ENCODE measurements around the gene FOXP1. TPM values are rescaled to one million over a fixed set of nuclear protein-coding genes. Genes with fewer than 3 reads are reported as not detected.

FOXP1 gene
- total RNA-seq, 2 donors from 2014 or later: 109 to 112 TPM

GRCh38 chr3:71593106-71593505, 9.6 kb upstream of the FOXP1 start:
- no peak for DNase-seq (ENCODE audit: low spot score)
- intact Hi-C loops (cut with DNase I): no loop called here

DNA sequence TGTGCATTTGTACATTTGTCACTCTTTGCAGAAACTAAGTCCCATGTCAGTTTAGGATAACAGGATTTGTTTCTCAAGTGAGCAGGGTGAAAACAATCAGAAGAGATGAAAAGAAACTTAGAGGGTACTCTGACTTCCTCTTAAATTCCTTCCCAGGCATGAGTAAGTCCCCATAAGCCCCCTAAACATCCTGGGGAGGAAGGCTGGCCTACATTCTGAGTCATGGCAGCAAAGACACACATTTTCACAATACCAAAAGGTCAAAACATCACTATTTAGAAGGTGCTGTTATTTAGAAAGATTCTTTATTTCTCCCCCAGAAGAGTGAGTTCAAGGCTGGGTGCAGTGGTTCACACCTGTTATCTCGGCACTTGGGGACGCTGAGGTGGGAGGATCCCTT, 7.6 kb upstream of the FOXP1 start:
- intact Hi-C loops (cut with DNase I): no loop called here
- DNase-seq (ENCODE audit: low spot score): no peak

- intact Hi-C loops (cut with DNase I): loop anchor here in 1 of 2 donors (10.0 kb wide), 1 partner anchor 874 kb away; no protein-coding TSS in a partner anchor
- DNase-seq (ENCODE audit: low spot score): no peak
Observed at GRCh38 chr3:71589132-71589531, 5.6 kb upstream of the FOXP1 start.

- intact Hi-C loops (cut with DNase I): loop anchor here in 1 of 2 donors (10.0 kb wide), 1 partner anchor 873 kb away; no protein-coding TSS in a partner anchor
- no peak for DNase-seq (ENCODE audit: low spot score)
Observed at GRCh38 chr3:71587958-71588357, 4.4 kb upstream of the FOXP1 start.

DNA sequence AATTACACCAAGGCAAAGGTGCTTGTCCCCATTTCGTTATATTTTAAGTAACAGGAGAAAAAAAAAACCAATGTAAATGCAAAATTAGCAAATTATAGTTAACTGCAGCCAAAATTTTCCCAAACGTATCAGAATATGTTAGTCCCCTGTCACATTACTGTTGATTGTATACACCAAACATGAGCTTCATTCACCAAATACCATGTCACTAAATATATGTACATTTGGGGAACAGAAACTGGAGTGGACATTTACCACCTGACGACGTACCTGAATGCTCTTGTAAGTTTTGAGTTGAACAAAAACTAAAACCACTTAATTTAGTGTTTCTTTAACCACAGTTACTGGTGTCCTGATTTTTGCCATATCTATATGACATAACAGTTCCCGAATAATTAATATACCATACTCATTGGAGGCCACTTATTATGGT, 3.3 kb upstream of the FOXP1 start:
- intact Hi-C loops (cut with DNase I): loop anchor here in 1 of 2 donors (10.0 kb wide), 1 partner anchor 872 kb away; no protein-coding TSS in a partner anchor
- DNase-seq (ENCODE audit: low spot score): no peak

GRCh38 chr3:71585887-71586809, 2.6 kb upstream of the FOXP1 start:
- DNase-seq (ENCODE audit: low spot score): no peak
- intact Hi-C loops (cut with DNase I): loop anchor here in 1 of 2 donors (10.0 kb wide), 1 partner anchor 871 kb away; no protein-coding TSS in a partner anchor

DNA sequence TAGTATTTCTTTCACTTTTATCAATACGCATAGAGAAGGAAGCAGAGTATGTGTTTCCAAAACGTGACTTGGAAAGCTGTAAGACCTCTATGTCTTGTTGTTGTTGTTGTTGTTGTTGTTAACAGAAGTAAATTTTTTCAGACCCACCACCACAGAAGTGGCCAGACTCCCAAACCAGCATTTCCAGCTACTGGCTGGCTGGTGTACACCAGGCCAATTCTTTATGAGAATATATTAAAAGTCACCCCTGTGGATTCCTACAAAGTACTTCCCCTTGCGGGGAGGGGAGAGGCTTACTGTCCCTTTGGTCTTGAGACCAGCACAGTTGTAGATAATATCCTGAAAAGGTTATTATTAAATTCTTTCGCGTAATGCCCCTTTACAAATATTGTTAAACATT, 1.6 kb upstream of the FOXP1 start:
- no peak for DNase-seq (ENCODE audit: low spot score)
- intact Hi-C loops (cut with DNase I): loop anchor here in 1 of 2 donors (10.0 kb wide), 1 partner anchor 870 kb away; no protein-coding TSS in a partner anchor

DNA sequence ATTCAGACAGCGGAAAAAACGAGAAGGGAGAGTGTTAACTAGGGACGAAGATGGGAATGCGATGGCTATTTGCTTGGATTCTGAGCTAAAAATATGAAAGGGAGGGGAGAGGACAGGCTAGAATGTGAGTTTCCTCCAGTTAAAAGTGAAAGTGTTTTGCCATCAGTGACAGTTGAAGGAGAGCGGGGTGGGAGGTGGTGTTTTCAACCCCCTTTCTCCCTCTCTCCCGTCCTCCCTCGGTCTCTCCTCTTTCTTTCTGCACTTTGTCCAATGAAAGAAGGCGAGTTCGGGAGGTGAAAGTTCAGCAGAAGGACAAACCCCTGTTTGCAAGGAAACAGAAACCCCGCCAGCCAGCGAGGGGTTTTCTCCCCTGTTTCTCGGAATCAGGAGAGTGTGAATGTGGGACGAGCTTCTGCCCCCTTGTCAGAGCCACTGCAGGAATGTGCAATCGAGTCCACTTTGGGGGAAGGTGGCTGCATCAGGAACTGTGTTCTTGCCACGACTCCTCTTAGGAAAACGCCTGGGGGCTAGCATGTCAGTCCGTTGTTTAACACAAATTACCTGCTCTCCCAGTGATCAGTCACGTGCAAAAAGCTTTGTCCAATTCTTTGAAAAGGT, 975 bp upstream of the FOXP1 start:
- intact Hi-C loops (cut with DNase I): loop anchor here (5.0 to 10.0 kb wide), 4 partner anchors 272 to 1807 kb away; no protein-coding TSS in a partner anchor
- peak; percentile 80 for DNase-seq (ENCODE audit: low spot score)

DNA sequence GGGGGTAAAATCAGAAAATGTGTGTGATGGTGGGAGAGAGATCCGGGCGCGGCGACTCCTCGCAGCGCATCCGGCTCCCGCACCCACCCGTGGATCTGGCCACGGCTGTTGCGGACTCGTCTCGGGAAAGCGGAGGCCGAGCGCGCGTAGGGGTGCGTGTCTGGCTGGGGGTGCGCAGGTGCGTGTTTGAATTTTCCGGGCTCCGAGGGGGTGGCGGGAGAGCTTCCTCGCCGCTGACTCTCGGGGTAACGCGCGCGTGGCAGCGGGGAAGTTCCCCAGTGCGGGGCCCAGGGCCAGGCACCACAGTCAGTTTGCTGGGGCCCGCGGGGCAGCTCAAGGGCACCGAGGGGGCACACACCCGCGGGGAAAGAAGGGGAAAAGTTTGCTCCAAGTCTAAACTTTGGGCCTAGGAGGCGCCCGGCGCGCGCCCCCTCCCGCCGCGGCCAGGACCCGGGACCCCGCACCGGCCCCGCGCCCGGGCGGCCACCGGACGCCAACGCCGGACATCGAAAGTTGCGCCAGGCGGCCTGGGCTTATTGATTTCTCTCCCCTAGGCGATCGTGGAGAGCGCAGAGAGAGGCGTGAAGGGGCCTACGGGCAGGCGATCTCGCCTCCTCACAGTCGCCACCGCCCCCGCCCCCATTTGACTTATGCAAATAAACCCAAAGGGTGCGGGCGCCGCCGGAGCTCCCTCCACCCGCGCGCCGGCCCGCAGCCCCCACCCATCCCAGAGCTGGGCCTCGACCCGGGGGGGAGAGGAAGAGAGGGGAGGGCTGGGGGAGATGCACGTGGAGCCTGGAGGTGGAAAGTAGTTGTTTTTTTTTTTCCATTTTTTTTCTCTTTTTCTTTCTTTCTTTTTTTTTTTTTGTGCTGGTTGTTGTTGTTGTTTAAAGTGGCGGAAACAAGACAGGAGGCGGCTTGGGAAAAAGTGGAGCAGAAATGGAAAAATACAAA, 639 bp downstream of the FOXP1 start:
- peak; percentile 92 for DNase-seq (ENCODE audit: low spot score)
- intact Hi-C loops (cut with DNase I): loop anchor here (5.0 to 10.0 kb wide), 4 partner anchors 271 to 1806 kb away; no protein-coding TSS in a partner anchor

DNA sequence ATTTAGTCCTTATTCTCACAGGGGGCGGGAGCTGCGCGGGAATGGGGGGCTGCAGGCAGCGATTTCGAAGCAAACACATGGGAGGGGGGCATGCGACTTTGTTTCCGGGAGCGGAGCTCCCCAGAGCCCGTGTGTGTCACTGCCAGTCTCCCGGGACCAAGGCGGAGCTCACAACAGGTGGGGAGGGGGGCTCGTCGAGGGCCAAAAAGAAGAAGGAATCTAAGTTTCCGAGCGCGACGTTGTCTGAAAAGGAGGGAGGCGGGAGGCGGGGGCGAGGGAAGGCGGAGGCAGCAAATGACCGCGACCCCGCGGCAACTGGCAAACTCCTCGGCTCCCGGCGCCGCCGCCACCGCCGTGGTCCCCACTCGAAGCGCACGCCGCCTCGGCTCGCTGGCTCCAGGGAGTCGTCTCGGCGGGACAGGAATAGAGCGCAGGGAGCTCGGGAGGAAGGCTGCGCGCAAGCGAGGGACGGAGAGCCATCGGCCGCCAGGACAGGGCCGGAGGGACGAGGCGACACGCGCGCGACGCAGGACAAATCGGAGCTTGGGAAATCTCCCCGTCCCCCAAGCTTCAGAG, 1.4 kb downstream of the FOXP1 start:
- DNase-seq (ENCODE audit: low spot score): peak; percentile 89
- intact Hi-C loops (cut with DNase I): loop anchor here (5.0 to 10.0 kb wide), 4 partner anchors 270 to 1805 kb away; no protein-coding TSS in a partner anchor

GRCh38 chr3:71581457-71582035, 2.0 kb downstream of the FOXP1 start:
- DNase-seq (ENCODE audit: low spot score): peak; percentile 85
- intact Hi-C loops (cut with DNase I): loop anchor here (5.0 to 10.0 kb wide), 4 partner anchors 269 to 1804 kb away; no protein-coding TSS in a partner anchor

DNA sequence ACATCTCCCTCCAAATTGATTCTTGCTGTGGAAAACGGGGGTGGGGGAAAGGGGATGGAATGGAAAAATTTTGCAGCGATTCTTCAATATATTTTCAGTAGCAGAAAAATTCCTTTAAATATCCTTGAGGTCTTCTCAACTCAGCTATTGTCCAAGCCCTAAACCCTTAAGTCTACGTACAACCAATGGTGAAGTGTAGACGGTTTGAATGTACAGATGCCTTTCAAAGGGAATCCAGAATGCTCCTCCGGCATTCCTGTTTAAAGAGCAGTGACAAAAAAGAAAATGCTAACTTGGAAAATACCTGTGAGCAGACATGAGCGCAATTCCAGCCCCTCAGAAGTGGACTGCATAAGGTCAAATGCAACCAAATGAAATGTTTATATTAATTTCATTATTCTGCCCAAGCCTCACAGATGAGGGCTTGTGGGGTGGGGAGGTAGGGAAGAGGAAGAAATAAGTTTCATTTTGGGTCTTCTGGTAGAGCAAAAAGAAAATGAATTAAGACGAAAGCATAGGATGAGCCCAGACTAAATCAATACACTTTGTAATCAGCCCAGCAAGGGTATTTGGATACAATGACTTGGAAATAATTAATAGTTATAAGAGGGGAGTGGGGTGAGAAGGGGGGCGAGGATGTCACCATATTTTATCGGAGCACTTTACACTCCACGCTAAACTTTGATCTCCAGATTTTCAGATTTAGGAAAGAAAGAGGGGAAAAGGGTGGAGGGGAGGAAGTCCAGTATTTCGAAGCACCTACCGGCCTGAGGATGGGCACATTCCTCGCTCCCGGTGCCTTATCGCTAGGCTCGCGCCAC, 2.7 kb downstream of the FOXP1 start:
- no peak for DNase-seq (ENCODE audit: low spot score)
- intact Hi-C loops (cut with DNase I): loop anchor here (5.0 to 10.0 kb wide), 4 partner anchors 269 to 1804 kb away; no protein-coding TSS in a partner anchor

DNA sequence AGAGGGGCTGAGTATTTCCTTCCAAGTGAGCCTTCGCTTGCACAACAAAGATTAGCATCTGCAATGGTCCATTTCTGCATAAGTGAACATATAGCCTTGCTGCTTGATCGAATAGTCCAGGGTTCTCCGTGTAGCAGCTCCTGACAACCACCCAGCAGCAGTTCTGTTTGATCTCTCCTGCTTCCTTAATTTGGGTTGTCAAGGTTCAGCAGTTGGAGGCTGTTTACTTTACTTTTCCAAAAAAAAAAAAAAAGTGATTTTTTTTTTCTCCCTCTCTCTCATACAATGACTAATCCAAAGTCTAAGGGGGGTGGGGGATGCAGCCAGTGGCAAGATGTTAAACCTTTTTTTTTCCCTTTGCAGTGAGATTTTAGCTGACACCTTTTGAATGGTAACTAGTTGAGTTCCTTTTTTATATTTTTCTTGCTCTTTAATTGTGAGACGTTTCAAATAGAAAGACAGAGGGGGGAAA, 3.6 kb downstream of the FOXP1 start:
- intact Hi-C loops (cut with DNase I): loop anchor here (5.0 to 10.0 kb wide), 4 partner anchors 268 to 1803 kb away; no protein-coding TSS in a partner anchor
- no peak for DNase-seq (ENCODE audit: low spot score)

DNA sequence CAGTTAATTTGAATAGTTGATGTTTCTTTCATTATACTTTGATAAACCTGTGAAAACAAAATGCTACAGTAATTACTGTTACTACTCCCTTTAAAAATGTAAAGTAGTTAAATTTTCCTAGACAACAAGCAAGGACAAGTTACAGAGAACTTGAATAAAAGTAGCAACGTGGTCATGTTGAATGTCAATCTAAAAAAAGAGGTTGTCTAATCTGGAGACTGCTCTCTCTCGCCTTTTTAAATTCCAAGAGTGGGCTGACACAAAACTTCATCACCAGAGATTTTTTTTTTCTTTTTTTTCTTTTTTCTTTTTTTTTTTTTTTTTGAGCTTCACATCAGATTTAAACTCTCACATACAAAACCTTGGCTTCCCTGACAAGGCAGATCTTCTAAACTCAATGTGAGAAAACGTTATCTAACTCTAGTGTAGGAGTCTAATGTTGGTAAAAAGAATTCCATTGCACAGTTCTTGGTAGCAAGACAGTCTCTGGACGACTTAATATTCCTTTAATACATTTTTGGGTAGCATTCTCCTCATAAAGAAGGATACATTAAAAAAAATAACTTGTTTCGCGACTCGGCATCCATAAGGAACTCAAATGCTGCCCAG, 4.1 kb downstream of the FOXP1 start:
- DNase-seq (ENCODE audit: low spot score): no peak
- intact Hi-C loops (cut with DNase I): no loop called here

GRCh38 chr3:71578054-71578751, 5.3 kb downstream of the FOXP1 start:
- no peak for DNase-seq (ENCODE audit: low spot score)
- intact Hi-C loops (cut with DNase I): no loop called here

- intact Hi-C loops (cut with DNase I): no loop called here
- no peak for DNase-seq (ENCODE audit: low spot score)
Observed at GRCh38 chr3:71577011-71577410, 6.5 kb downstream of the FOXP1 start.
